HL-60 (cell line): ENCODE results near the gene MACC1.

ENCODE experiments used
- DNase-seq, 2 experiments: peaks; one replicate each; pipeline ENCODE4 v3.0.0-alpha.2; 2010 to 2020; ENCODE audit warnings: low read depth in 1 of 2, low spot score in 1 of 2
- H3K27ac ChIP-seq: fragments of 250-450 bp; sonication (Bioruptor Pico); replicated peaks from 2 replicates; pipeline ENCODE4 v1.5.1; 2020; ENCODE audit warnings: mild to moderate bottlenecking, moderate library complexity
- H3K27me3 ChIP-seq: fragments of 250-450 bp; sonication (Bioruptor Pico); 2 replicates; pipeline ENCODE4 v1.5.1; 2021; ENCODE audit warnings: mild to moderate bottlenecking, moderate library complexity; ENCODE audit not compliant: insufficient read depth, poor library complexity, severe bottlenecking
- H3K4me3 ChIP-seq: replicated peaks from 2 replicates; pipeline ENCODE4 v1.5.1; 2011; ENCODE audit warnings: mild to moderate bottlenecking, control low read depth, low read length; ENCODE audit not compliant: insufficient read depth
- CTCF ChIP-seq: IDR thresholded peaks from one replicate; pipeline ENCODE4 v1.5.1; 2011; ENCODE audit warnings: low read length, control low read depth, inconsistent platforms; ENCODE audit not compliant: insufficient read depth
- GABPA ChIP-seq: IDR thresholded peaks from 2 replicates; pipeline ENCODE4 v1.6.1; 2012; ENCODE audit warnings: low read depth
- POLR2AphosphoS5 ChIP-seq: IDR thresholded peaks from 2 replicates; pipeline ENCODE4 v1.6.1; 2012; ENCODE audit warnings: low read depth
- REST ChIP-seq: IDR thresholded peaks from 2 replicates; pipeline ENCODE4 v1.6.1; 2012; ENCODE audit warnings: low read depth; ENCODE audit not compliant: insufficient replicate concordance
- SPI1 ChIP-seq: IDR thresholded peaks from 2 replicates; pipeline ENCODE4 v1.6.1; 2012; ENCODE audit warnings: low read depth, mild to moderate bottlenecking, borderline replicate concordance

Gene MACC1

DNA sequence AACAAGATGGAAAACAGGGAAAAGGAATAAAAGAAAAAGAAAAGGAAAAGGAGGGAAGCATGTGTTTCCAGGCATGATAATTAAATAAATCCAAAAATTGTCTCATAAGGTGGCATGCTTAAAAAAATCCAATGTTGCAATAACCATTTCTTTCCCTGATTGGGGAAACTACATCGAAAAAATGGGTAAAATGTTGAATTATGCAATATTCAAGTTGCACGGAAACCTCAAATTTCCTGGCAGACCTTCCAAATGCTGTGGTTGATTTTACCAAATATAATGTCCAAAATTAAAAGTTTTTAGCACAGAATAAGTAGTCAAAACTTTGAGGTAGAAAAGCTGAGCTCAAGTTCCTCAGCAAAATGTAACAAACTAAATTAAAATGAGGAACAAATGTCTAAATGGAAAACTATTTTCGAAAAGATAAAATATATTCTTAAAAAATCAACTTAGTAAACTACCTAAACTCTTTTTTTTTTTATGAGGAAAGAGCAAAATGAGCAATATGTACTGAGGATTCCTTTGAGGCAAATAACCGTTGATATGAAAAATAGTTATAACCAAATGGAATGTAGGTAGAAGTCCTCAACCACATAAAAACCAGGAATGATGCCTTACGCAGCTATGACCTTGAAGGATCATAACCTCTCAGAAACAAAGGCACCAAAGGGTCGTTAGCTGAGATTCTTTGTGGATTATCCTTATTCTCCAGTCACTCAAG lies 52.6 kb downstream of the MACC1 start:
- DNase-seq = peak; percentile 14 to 22

DNA sequence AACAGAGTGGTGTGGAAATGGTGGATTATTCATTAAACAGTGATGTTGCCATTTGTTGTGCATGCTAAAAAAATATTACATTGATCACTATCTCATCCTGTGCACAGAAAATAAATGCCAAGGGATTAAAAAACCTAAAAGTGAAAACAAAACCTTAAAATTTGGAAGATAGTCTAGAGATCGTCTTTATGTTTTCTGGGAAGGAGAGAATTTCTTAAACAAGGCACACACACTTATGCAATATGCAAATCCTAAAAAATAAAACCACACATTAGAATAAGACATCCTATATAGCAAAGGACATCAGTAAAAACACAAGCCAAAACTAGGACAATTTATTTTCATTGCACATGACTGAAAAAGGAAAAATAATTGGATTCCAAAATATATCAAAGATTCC lies 54.5 kb downstream of the MACC1 start:
- Histone ChIP-seq H3K27me3 (no peaks in the 10 kb centered on the region), H3K4me3 (no peak overlapping the region), H3K27ac (no peak overlapping the region)
- TF ChIP-seq SPI1 (no peak), CTCF (no peak), REST (no peak), GABPA (no peak), POLR2AphosphoS5 (no peak)
- no peak for DNase-seq

More for the DNA sequence above, 52.6 kb downstream of the MACC1 start:
- Histone ChIP-seq H3K27me3 (no peaks in the 10 kb centered on the region), H3K27ac (peak overlapping the region; percentile 21), H3K4me3 (no peak overlapping the region)
- no peak for TF ChIP-seq POLR2AphosphoS5
- TF ChIP-seq CTCF = no peak
- TF ChIP-seq REST = no peak
- TF ChIP-seq SPI1 = no peak
- TF ChIP-seq GABPA = no peak

GRCh38 chr7:20159226-20159747 lies 57.9 kb downstream of the MACC1 start:
- no peak overlapping the region for H3K27ac ChIP-seq
- no peak for DNase-seq

More at GRCh38 chr7:20159226-20159747, 57.9 kb downstream of the MACC1 start:
- Histone ChIP-seq H3K27me3 (no peaks in the 10 kb centered on the region), H3K4me3 (no peak overlapping the region)
- TF ChIP-seq REST = no peak
- no peak for TF ChIP-seq CTCF
- no peak for TF ChIP-seq GABPA
- TF ChIP-seq POLR2AphosphoS5 = no peak
- no peak for TF ChIP-seq SPI1
